ENCODE data around the gene BMI1.

GRCh38 chr10:22280078-22280477, 40.8 kb upstream of the BMI1 start:
- TF ChIP-seq CTCF (IDR thresholded peaks at IDR 0.05) (no peak), ZFX (IDR thresholded peaks at IDR 0.05; ENCODE audit: borderline replicate concordance) (no peak)
